ENCODE results near the gene ZNF414. TPM values are rescaled to one million over a fixed set of nuclear protein-coding genes. Genes with fewer than 3 reads are reported as not detected.

ZNF414 gene
- total RNA-seq, 3 donors from 2014 or later, result 27.8 to 31.2 (median 29.4) TPM

- no peak for ATAC-seq
- no peak overlapping the region for H3K4me3 Mint-ChIP-seq
- H3K27me3 Mint-ChIP-seq (ENCODE audit: low read depth), result no peaks in the 10 kb centered on the region
- no peaks in the 10 kb centered on the region for H3K9me3 Mint-ChIP-seq
- H3K36me3 Mint-ChIP-seq (ENCODE audit: insufficient read depth), result no peaks in the 10 kb centered on the region
- DNase-seq, result no peak
- H3K4me1 Mint-ChIP-seq (ENCODE audit: low read depth), result peaks cover 30% of the 10 kb centered on the region
Observed at GRCh38 chr19:8510589-8511115, 3.3 kb downstream of the ZNF414 start.

DNA sequence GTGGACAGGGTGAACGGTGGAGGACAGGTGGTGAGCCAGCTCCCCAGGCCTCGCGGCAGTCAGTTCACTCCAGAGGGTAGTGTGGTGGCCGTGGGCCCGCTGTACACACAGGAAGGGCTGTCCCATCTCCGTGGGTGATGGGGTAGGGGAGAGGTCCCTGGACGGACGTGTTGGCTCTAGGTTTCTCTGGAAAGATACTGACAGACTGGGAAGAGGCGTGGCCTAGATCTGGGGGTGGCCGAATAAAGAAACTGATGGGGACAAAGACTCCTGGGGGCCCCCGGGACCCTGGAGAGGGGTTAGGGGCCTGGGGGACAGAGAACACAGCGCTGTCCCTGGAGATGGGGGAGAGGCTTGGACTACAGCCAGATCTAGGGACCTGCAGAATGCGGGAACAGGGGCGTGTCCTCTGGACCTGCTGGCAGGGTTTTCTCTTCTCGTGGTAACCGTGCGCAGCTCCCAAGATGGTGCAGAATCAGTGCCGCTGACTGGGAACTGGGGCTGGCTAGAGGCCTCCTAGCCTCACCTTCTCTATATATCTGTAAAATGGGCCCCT is 7.5 kb downstream of the ZNF414 start:
- no peaks in the 10 kb centered on the region for H3K36me3 Mint-ChIP-seq (ENCODE audit: insufficient read depth)
- DNase-seq, result no peak
- H3K27me3 Mint-ChIP-seq (ENCODE audit: low read depth), result no peaks in the 10 kb centered on the region
- peaks cover 9% of the 10 kb centered on the region for H3K4me1 Mint-ChIP-seq (ENCODE audit: low read depth)
- peak overlapping the region; percentile 88 for H3K4me3 Mint-ChIP-seq
- ATAC-seq, result no peak
- no peaks in the 10 kb centered on the region for H3K9me3 Mint-ChIP-seq

DNA sequence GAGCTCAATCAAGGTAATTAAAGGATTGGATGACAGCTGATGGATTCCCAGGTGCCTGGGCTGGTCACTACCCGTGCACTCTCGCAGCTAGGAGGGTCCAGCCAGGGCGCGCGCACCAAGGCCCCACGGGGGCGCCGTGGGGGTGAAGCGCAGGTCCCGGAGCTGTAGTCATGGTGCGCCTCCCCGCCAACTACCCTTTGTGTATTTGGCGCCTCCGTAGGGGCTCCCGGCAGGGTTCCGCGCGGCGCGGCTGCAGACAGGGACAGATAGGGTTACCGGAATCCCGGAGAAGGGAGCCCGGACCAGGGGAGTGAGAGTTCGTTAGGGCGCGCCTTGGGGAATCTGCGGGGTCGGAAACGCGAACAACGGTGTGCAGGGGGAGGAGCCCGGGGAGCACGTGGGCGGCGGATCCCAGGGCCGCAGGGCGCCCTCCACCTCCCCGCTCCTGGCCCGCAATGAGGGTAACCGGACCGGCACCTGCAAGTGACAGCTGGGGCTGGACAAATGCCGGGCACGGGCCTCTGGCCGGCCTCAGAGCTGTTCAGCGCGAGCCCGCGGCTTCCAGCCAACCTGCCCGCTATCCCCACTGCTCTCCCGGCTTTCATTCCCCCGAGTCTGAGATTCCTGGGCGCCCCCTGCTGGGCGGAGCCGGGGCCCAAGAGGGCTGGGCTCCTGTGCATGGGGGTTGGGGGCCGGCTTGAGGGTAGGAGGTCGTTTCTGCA is 8.1 kb downstream of the ZNF414 start:
- DNase-seq, result peak; percentile 76
- peak overlapping the region; percentile 88 for H3K4me3 Mint-ChIP-seq
- no peaks in the 10 kb centered on the region for H3K36me3 Mint-ChIP-seq (ENCODE audit: insufficient read depth)
- ATAC-seq, result peak; percentile 79 to 81
- H3K9me3 Mint-ChIP-seq, result no peaks in the 10 kb centered on the region
- no peaks in the 10 kb centered on the region for H3K27me3 Mint-ChIP-seq (ENCODE audit: low read depth)
- peaks cover 9% of the 10 kb centered on the region for H3K4me1 Mint-ChIP-seq (ENCODE audit: low read depth)

GRCh38 chr19:8504919-8505318 is 9.0 kb downstream of the ZNF414 start:
- no peak for DNase-seq
- no peak for ATAC-seq
- no peaks in the 10 kb centered on the region for H3K27me3 Mint-ChIP-seq (ENCODE audit: low read depth)
- peak overlapping the region; percentile 66 for H3K4me3 Mint-ChIP-seq
- no peaks in the 10 kb centered on the region for H3K36me3 Mint-ChIP-seq (ENCODE audit: insufficient read depth)
- H3K4me1 Mint-ChIP-seq (ENCODE audit: low read depth), result peaks cover 14% of the 10 kb centered on the region
- H3K9me3 Mint-ChIP-seq, result no peaks in the 10 kb centered on the region

GRCh38 chr19:8504171-8504570 is 9.8 kb downstream of the ZNF414 start:
- H3K9me3 Mint-ChIP-seq, result no peaks in the 10 kb centered on the region
- H3K36me3 Mint-ChIP-seq (ENCODE audit: insufficient read depth), result no peaks in the 10 kb centered on the region
- ATAC-seq (no peak), DNase-seq (no peak)
- peaks cover 14% of the 10 kb centered on the region for H3K4me1 Mint-ChIP-seq (ENCODE audit: low read depth)
- no peaks in the 10 kb centered on the region for H3K27me3 Mint-ChIP-seq (ENCODE audit: low read depth)
- H3K4me3 Mint-ChIP-seq, result peak overlapping the region; percentile 19

- Mint-ChIP-seq H3K27me3 (ENCODE audit: low read depth) (no peaks in the 10 kb centered on the region), H3K36me3 (ENCODE audit: insufficient read depth) (no peaks in the 10 kb centered on the region), H3K4me1 (ENCODE audit: low read depth) (peaks cover 14% of the 10 kb centered on the region), H3K9me3 (no peaks in the 10 kb centered on the region), H3K4me3 (no peak overlapping the region)
- DNase-seq, result no peak
- ATAC-seq, result no peak
Observed at GRCh38 chr19:8503510-8503909, 10.5 kb downstream of the ZNF414 start.

- H3K27me3 Mint-ChIP-seq (ENCODE audit: low read depth), result no peaks in the 10 kb centered on the region
- ATAC-seq, result no peak
Observed at GRCh38 chr19:8501981-8502380, 12.0 kb downstream of the ZNF414 start.

GRCh38 chr19:8501516-8501915 is 12.5 kb downstream of the ZNF414 start:
- no peak overlapping the region for H3K4me3 Mint-ChIP-seq
- H3K27me3 Mint-ChIP-seq (ENCODE audit: low read depth), result no peaks in the 10 kb centered on the region
- H3K9me3 Mint-ChIP-seq, result no peaks in the 10 kb centered on the region
- ATAC-seq, result no peak
- H3K4me1 Mint-ChIP-seq (ENCODE audit: low read depth), result peaks cover 13% of the 10 kb centered on the region
- no peaks in the 10 kb centered on the region for H3K36me3 Mint-ChIP-seq (ENCODE audit: insufficient read depth)
- no peak for DNase-seq

More at GRCh38 chr19:8501981-8502380, 12.0 kb downstream of the ZNF414 start:
- Mint-ChIP-seq H3K36me3 (ENCODE audit: insufficient read depth) (no peaks in the 10 kb centered on the region), H3K4me1 (ENCODE audit: low read depth) (peaks cover 14% of the 10 kb centered on the region), H3K9me3 (no peaks in the 10 kb centered on the region), H3K4me3 (no peak overlapping the region)
- no peak for DNase-seq

- Mint-ChIP-seq H3K36me3 (ENCODE audit: insufficient read depth) (no peaks in the 10 kb centered on the region), H3K4me1 (ENCODE audit: low read depth) (peaks cover 12% of the 10 kb centered on the region), H3K4me3 (no peak overlapping the region), H3K27me3 (ENCODE audit: low read depth) (no peaks in the 10 kb centered on the region), H3K9me3 (no peaks in the 10 kb centered on the region)
- ATAC-seq (no peak), DNase-seq (no peak)
Observed at GRCh38 chr19:8500158-8500557, 13.8 kb downstream of the ZNF414 start.

- Mint-ChIP-seq H3K4me1 (ENCODE audit: low read depth) (peaks cover 13% of the 10 kb centered on the region), H3K4me3 (no peak overlapping the region), H3K9me3 (no peaks in the 10 kb centered on the region), H3K36me3 (ENCODE audit: insufficient read depth) (no peaks in the 10 kb centered on the region), H3K27me3 (ENCODE audit: low read depth) (no peaks in the 10 kb centered on the region)
- DNase-seq (no peak), ATAC-seq (no peak)
Observed at GRCh38 chr19:8499048-8499833, 14.7 kb downstream of the ZNF414 start.

DNA sequence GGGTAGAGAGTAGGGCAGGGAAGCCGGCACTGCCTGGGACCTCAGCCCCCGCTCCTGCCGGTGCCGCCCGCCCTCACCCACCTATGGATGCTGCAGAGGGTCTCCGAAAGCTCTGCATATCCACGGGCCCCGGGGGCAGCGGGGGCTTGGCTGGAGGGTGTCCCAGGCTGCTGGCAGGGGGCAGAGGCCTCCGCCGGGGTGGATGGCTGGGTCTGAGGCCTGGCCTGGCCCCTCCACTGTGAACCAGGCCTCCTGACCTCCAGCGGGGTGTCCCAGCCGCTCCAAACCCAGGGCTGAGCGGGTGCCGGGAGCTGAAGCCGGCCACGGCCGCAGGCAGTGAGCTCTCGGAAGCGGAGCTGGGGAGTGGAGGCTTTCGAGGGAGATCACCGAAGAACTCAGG is 15.7 kb downstream of the ZNF414 start:
- H3K4me1 Mint-ChIP-seq (ENCODE audit: low read depth), result peaks cover 19% of the 10 kb centered on the region
- H3K4me3 Mint-ChIP-seq, result no peak overlapping the region
- H3K9me3 Mint-ChIP-seq, result no peaks in the 10 kb centered on the region
- DNase-seq, result no peak
- H3K36me3 Mint-ChIP-seq (ENCODE audit: insufficient read depth), result no peaks in the 10 kb centered on the region
- H3K27me3 Mint-ChIP-seq (ENCODE audit: low read depth), result no peaks in the 10 kb centered on the region
- ATAC-seq, result no peak

- DNase-seq (no peak), ATAC-seq (peak; percentile 20 to 33)
- Mint-ChIP-seq H3K9me3 (no peaks in the 10 kb centered on the region), H3K4me1 (ENCODE audit: low read depth) (peaks cover 13% of the 10 kb centered on the region), H3K36me3 (ENCODE audit: insufficient read depth) (peaks cover 2% of the 10 kb centered on the region), H3K27me3 (ENCODE audit: low read depth) (no peaks in the 10 kb centered on the region), H3K4me3 (no peak overlapping the region)
Observed at GRCh38 chr19:8494158-8494557, 19.8 kb downstream of the ZNF414 start.

DNA sequence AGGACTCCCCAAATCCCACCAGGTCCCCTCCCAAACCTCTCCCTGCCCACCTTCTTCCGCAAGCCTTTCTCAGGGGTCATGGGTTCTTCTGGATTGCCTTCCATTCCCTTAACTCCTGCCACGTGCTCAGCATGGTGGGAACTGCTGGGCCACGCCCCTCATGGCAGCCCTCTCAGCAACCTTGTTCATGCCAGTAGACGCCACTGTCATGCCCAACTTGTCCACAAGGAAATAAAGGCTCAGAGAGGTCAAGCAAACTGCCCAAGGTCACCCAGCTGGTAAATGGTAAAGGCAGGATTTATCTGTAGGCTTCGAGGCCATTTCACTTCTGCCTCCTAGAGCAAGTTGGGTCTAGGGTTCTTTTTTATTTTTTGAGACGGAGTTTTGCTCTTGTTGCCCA is 22.4 kb downstream of the ZNF414 start:
- no peaks in the 10 kb centered on the region for H3K9me3 Mint-ChIP-seq
- ATAC-seq (no peak), DNase-seq (no peak)
- peaks cover 30% of the 10 kb centered on the region for H3K4me1 Mint-ChIP-seq (ENCODE audit: low read depth)
- H3K27me3 Mint-ChIP-seq (ENCODE audit: low read depth), result no peaks in the 10 kb centered on the region
- H3K4me3 Mint-ChIP-seq, result no peak overlapping the region
- peaks cover 18% of the 10 kb centered on the region for H3K36me3 Mint-ChIP-seq (ENCODE audit: insufficient read depth)

GRCh38 chr19:8490873-8491272 is 23.1 kb downstream of the ZNF414 start:
- DNase-seq (no peak), ATAC-seq (no peak)
- Mint-ChIP-seq H3K4me3 (no peak overlapping the region), H3K9me3 (no peaks in the 10 kb centered on the region), H3K27me3 (ENCODE audit: low read depth) (no peaks in the 10 kb centered on the region), H3K36me3 (ENCODE audit: insufficient read depth) (peaks cover 23% of the 10 kb centered on the region), H3K4me1 (ENCODE audit: low read depth) (peaks cover 36% of the 10 kb centered on the region)

Data from activated T-cell treated with anti-CD3 and anti-CD28 coated beads, Interleukin-2, amount 50 U/mL, for 4 hours (primary cell).